A549 (cell line): Measurements from ENCODE around the gene MAGI2. TPM values are rescaled to one million over a fixed set of nuclear protein-coding genes. Genes with fewer than 3 reads are reported as not detected.

ENCODE experiments used
- ATAC-seq, 2 experiments: fragments of 200-7000 bp in 1 of 2; fragments of >200 bp in 1 of 2; cut with Nextera tagmentation in 1 of 2; cut with Tn5 transposase in 1 of 2; 3 replicates each; pipeline versions ENCODE4 v1.8.0 to v1.9.1; 2018 to 2020; ENCODE audit warnings: mild to moderate bottlenecking in 1 of 2, moderate library complexity in 1 of 2
- CTCF ChIA-PET: fragments of 300-600 bp; sonication (Branson Sonifier 250); formaldehyde crosslinking; extraction: SDS; loops from one replicate; lab custom pipeline; 2021; ENCODE audit warnings: antibody characterized with exemption, inconsistent platforms; lab: Yijun Ruan, JAX
- POLR2A ChIA-PET: fragments of 350-600 bp; formaldehyde crosslinking; extraction: SDS; loops from one replicate; lab custom pipeline; 2021; ENCODE audit warnings: antibody characterized with exemption, inconsistent platforms; lab: Yijun Ruan, JAX
- DNase-seq, 2 experiments: peaks; one replicate each; pipeline versions ENCODE4 v3.0.0 to v3.0.0-alpha.2; 2011 to 2016; ENCODE audit warnings: low read depth in 1 of 2, low spot score in 1 of 2
- FAIRE-seq: peaks from 2 replicates; lab custom pipeline; 2011; peaks lifted over from hg19 to GRCh38; lab: Jason Lieb, UNC
- H3K27ac ChIP-seq, 2 experiments: fragments of >200 bp; sonication (Bioruptor Twin); formaldehyde crosslinking; 3 replicates each; pipeline ENCODE4 v1.5.1; 2016 to 2017
- H3K4me1 ChIP-seq: fragments of >200 bp; sonication (Bioruptor Twin); formaldehyde crosslinking; 3 replicates; pipeline ENCODE4 v1.6.1; 2016
- H3K4me2 ChIP-seq: fragments of >200 bp; sonication (Bioruptor Twin); formaldehyde crosslinking; 3 replicates; pipeline ENCODE4 v1.6.1; 2016
- H3K4me3 ChIP-seq: fragments of >200 bp; sonication (Bioruptor Twin); formaldehyde crosslinking; 3 replicates; pipeline ENCODE4 v1.5.1; 2016
- H3K9me3 ChIP-seq: fragments of >200 bp; sonication (Bioruptor Twin); formaldehyde crosslinking; 3 replicates; pipeline ENCODE4 v1.6.1; 2016
- BHLHE40 ChIP-seq: IDR thresholded peaks from 2 replicates; pipeline ENCODE4 v1.6.1; 2012; ENCODE audit warnings: low read depth, low read length, inconsistent platforms
- CBX2 ChIP-seq: fragments of 200-600 bp; sonication (generic); IDR thresholded peaks from 2 replicates; pipeline ENCODE4 v1.6.1; 2016; ENCODE audit warnings: low read depth, mild to moderate bottlenecking, borderline replicate concordance
- CEBPB ChIP-seq, 2 experiments: fragments of >200 bp in 1 of 2; sonication (Bioruptor Twin) in 1 of 2; formaldehyde crosslinking in 1 of 2; IDR thresholded peaks; 2 replicates each; pipeline ENCODE4 v1.6.1; 2012 to 2016
- CHD2 ChIP-seq: fragments of 150-350 bp; IDR thresholded peaks from 2 replicates; pipeline ENCODE4 v1.6.1; 2014; ENCODE audit warnings: low read length; ENCODE audit not compliant: partially characterized antibody
- CHD4 ChIP-seq: fragments of 200-600 bp; sonication (generic); IDR thresholded peaks from 2 replicates; pipeline ENCODE4 v1.6.1; 2016; ENCODE audit warnings: antibody characterized with exemption, mild to moderate bottlenecking, borderline replicate concordance
- CTCF ChIP-seq: fragments of >200 bp; sonication (Bioruptor Twin); formaldehyde crosslinking; IDR thresholded peaks from 3 replicates; pipeline ENCODE4 v1.5.1; 2016
- E2F6 ChIP-seq: IDR thresholded peaks from 2 replicates; pipeline ENCODE4 v1.6.1; 2012; ENCODE audit warnings: low read depth, borderline replicate concordance
- EP300 ChIP-seq, 2 experiments: fragments of >200 bp; sonication (Bioruptor Twin); formaldehyde crosslinking; IDR thresholded peaks; 2 replicates in 1 of 2; 3 replicates in 1 of 2; pipeline ENCODE4 v1.6.1; 2016 to 2017
- FOSB ChIP-seq: fragments of 250-450 bp; sonication (Bioruptor Pico); IDR thresholded peaks from 2 replicates; pipeline ENCODE4 v1.5.0; 2020; ENCODE audit warnings: mild to moderate bottlenecking, moderate library complexity
- FOSL2 ChIP-seq, 2 experiments: fragments of 450-650 bp in 1 of 2; fragments of >200 bp in 1 of 2; sonication (Bioruptor Twin) in 1 of 2; formaldehyde crosslinking; IDR thresholded peaks; 2 replicates each; pipeline versions ENCODE4 v1.5.0 to v1.6.1; 2016 to 2020; ENCODE audit warnings: mild to moderate bottlenecking in 1 of 2, moderate library complexity in 1 of 2
- FOXS1 ChIP-seq: fragments of 250-450 bp; sonication (Bioruptor Pico); IDR thresholded peaks from 2 replicates; pipeline ENCODE4 v1.5.0; 2020; ENCODE audit warnings: mild to moderate bottlenecking, moderate library complexity
- HMGXB4 ChIP-seq: fragments of 250-450 bp; sonication (Bioruptor Pico); IDR thresholded peaks from 2 replicates; pipeline ENCODE4 v1.5.0; 2021; ENCODE audit warnings: mild to moderate bottlenecking, moderate library complexity, borderline replicate concordance
- HOXB13 ChIP-seq: fragments of 250-450 bp; sonication (Bioruptor Pico); IDR thresholded peaks from 2 replicates; pipeline ENCODE4 v1.5.0; 2020; ENCODE audit warnings: low read depth, mild to moderate bottlenecking, moderate library complexity
- MAFK ChIP-seq: fragments of 450-650 bp; IDR thresholded peaks from 2 replicates; pipeline ENCODE4 v1.6.1; 2014; ENCODE audit not compliant: partially characterized antibody
- POLR2A ChIP-seq: IDR thresholded peaks from 2 replicates; pipeline ENCODE4 v1.6.1; 2012; ENCODE audit warnings: mild to moderate bottlenecking, low read length
- RARB ChIP-seq: fragments of 250-450 bp; sonication (Bioruptor Pico); IDR thresholded peaks from 2 replicates; pipeline ENCODE4 v1.8.0; 2021; ENCODE audit warnings: mild to moderate bottlenecking, moderate library complexity
- RNF2 ChIP-seq: fragments of 200-600 bp; sonication (generic); IDR thresholded peaks from 2 replicates; pipeline ENCODE4 v1.6.1; 2016; ENCODE audit warnings: low read depth, mild to moderate bottlenecking, antibody characterized with exemption, moderate library complexity, borderline replicate concordance
- ZFP36 ChIP-seq: fragments of 450-650 bp; IDR thresholded peaks from 2 replicates; pipeline ENCODE4 v1.6.1; 2014; ENCODE audit warnings: borderline replicate concordance; ENCODE audit not compliant: partially characterized antibody
- ZNF302 ChIP-seq: fragments of 250-450 bp; sonication (Bioruptor Pico); IDR thresholded peaks from 2 replicates; pipeline ENCODE4 v1.9.0; 2021; ENCODE audit warnings: inconsistent platforms, mild to moderate bottlenecking, moderate library complexity
- WGBS: methylation state at CpG from one replicate; pipeline ENCODE4 v1.1.6; 2017; ENCODE audit errors: missing lambda C conversion rate; 5-methylcytosine and 5-hydroxymethylcytosine counted together
- polyA plus RNA-seq, 4 experiments: library from polyadenylated mRNA; depleted of rRNA in 3 of 4; stranded (reverse); fragments of >200 nt; fragmentation: RNase III in 1 of 4; extraction: RNeasy Plus Mini Kit Qiagen cat#74134 plus additional on column Dnase treatment in 1 of 4; gene quantifications; 2 replicates in 3 of 4; 3 replicates in 1 of 4; pipeline ENCODE4 v1.2.3, GENCODE V29; 2011 to 2017

MAGI2 gene
- polyA plus RNA-seq, 2 of the 4 experiments (the other 2 are of a cell fraction) = 0.48 to 0.81 TPM

GRCh38 chr7:78299088-78299487, 1154.4 kb downstream of the MAGI2 start:
- POLR2A ChIA-PET = interaction anchor here (0.7 kb wide), 1 partner anchor 17 kb away, joined by 9 read pairs; no protein-coding TSS in a partner anchor
- FAIRE-seq = no peak
- CTCF ChIA-PET = no interaction called here
- TF ChIP-seq MAFK = no peak
- TF ChIP-seq E2F6 = no peak
- no peak for TF ChIP-seq CHD2
- TF ChIP-seq ZFP36 = no peak
- no peak for TF ChIP-seq HOXB13 (CRISPR knock-in tag)
- TF ChIP-seq HMGXB4 = no peak
- no peak for TF ChIP-seq CTCF
- no peak for TF ChIP-seq POLR2A
- no peak for TF ChIP-seq CHD4
- TF ChIP-seq RNF2 = no peak
- no peak for DNase-seq
- Histone ChIP-seq H3K9me3 (no peaks in the 10 kb centered on the region), H3K27ac (no peak overlapping the region), H3K4me3 (no peak overlapping the region), H3K4me2 (no peak overlapping the region), H3K4me1 (no peaks in the 10 kb centered on the region)
- WGBS = 41% methylated on average over 5 of the region's 5 CpGs
- ATAC-seq = no peak

GRCh38 chr7:78296644-78297371, 1156.7 kb downstream of the MAGI2 start:
- Histone ChIP-seq H3K9me3 (no peaks in the 10 kb centered on the region), H3K4me3 (no peak overlapping the region), H3K4me1 (no peaks in the 10 kb centered on the region), H3K4me2 (no peak overlapping the region), H3K27ac (no peak overlapping the region)
- POLR2A ChIA-PET = no interaction called here
- ATAC-seq (no peak), DNase-seq (no peak), FAIRE-seq (no peak)
- TF ChIP-seq EP300 (IDR thresholded peaks at IDR 0.05) (no peak), CBX2 (no peak), FOSL2 (IDR thresholded peaks at IDR 0.05) (no peak), FOSL2 (CRISPR knock-in tag; IDR thresholded peaks at IDR 0.05) (no peak), ZNF302 (CRISPR knock-in tag) (no peak), CEBPB (IDR thresholded peaks at IDR 0.05) (no peak), FOSB (CRISPR knock-in tag) (no peak), FOXS1 (CRISPR knock-in tag) (no peak), HMGXB4 (no peak), RARB (no peak), BHLHE40 (no peak)
- 6% methylated on average over 5 of the region's 5 CpGs for WGBS
- CTCF ChIA-PET = interaction anchor here (0.6 kb wide), 1 partner anchor 106 kb away, joined by 3 read pairs; no protein-coding TSS in a partner anchor
